HepG2 (cell line): ENCODE measurements around the gene LSM8. TPM values are rescaled to one million over a fixed set of nuclear protein-coding genes. Genes with fewer than 3 reads are reported as not detected.

Experiments used
- ATAC-seq: fragments of 200-7000 bp; cut with Tn5 transposase; 3 replicates; pipeline ENCODE4 v1.9.1; 2020; ENCODE audit warnings: mild to moderate bottlenecking, moderate library complexity
- BruUV-seq: library from RNA; stranded (reverse); fragments of 400-500 nt; replicated peaks from 2 replicates; lab custom pipeline; 2021; lab: Mats Ljungman, UMichigan
- CTCF ChIA-PET: fragments of 300-600 bp; formaldehyde crosslinking; extraction: SDS; loops from one replicate; lab custom pipeline; 2021; ENCODE audit warnings: low total read pairs, inconsistent platforms, low intra/inter-chr PET ratio; lab: Yijun Ruan, JAX
- POLR2A ChIA-PET: fragments of 350-600 bp; sonication (Branson Sonifier 250); formaldehyde crosslinking; loops from one replicate; lab custom pipeline; 2020; ENCODE audit warnings: antibody characterized with exemption, inconsistent platforms; lab: Yijun Ruan, JAX
- DNase-seq: peaks from one replicate; pipeline ENCODE4 v3.0.0-alpha.2; 2015; ENCODE audit warnings: low spot score
- FAIRE-seq: peaks from 3 replicates; lab custom pipeline; 2011; peaks lifted over from hg19 to GRCh38; lab: Jason Lieb, UNC
- H2AFZ ChIP-seq: one replicate; pipeline ENCODE4 v1.6.1; 2011; ENCODE audit warnings: low read length, inconsistent platforms
- H3K27ac ChIP-seq: fragments of 300-600 bp; 3 replicates; pipeline ENCODE4 v1.8.0; 2011; ENCODE audit warnings: mixed run types, mild to moderate bottlenecking, mixed read lengths, low read length, inconsistent platforms; ENCODE audit not compliant: insufficient read depth; ENCODE audit errors: extremely low read length
- H3K27me3 ChIP-seq, 2 experiments: fragments of 200-600 bp in 1 of 2; 2 replicates in 1 of 2; 3 replicates in 1 of 2; pipeline versions ENCODE4 v1.6.0 to v1.8.0; 2011; ENCODE audit warnings: low read length in 2 of 2, mild to moderate bottlenecking in 2 of 2, moderate library complexity in 2 of 2, inconsistent platforms in 1 of 2; ENCODE audit not compliant: insufficient read depth in 2 of 2, control insufficient read depth in 1 of 2
- H3K36me3 ChIP-seq, 2 experiments: fragments of 200-600 bp in 1 of 2; replicated peaks in 1 of 2; 2 replicates in 1 of 2; 3 replicates in 1 of 2; pipeline versions ENCODE4 v1.5.1 to v1.8.0; 2011; ENCODE audit warnings: low read length in 2 of 2, inconsistent platforms in 1 of 2; ENCODE audit not compliant: insufficient read depth in 2 of 2, control insufficient read depth in 1 of 2
- H3K4me1 ChIP-seq: 2 replicates; pipeline ENCODE4 v1.5.1; 2012; ENCODE audit warnings: low read length, inconsistent platforms; ENCODE audit not compliant: insufficient read depth
- H3K4me2 ChIP-seq: 2 replicates; pipeline ENCODE4 v1.6.0; 2011; ENCODE audit warnings: low read depth, low read length, inconsistent platforms
- H3K4me3 ChIP-seq, 3 experiments: fragments of 200-600 bp in 1 of 3; sonication (generic), shearing (Covaris generic) in 1 of 3; replicated peaks in 1 of 3; 2 replicates each; pipeline ENCODE4 v1.5.1; 2011 to 2016; ENCODE audit warnings: low read length in 3 of 3, inconsistent platforms in 2 of 3, low read depth in 2 of 3, mild to moderate bottlenecking in 2 of 3, control low read depth in 1 of 3, mixed read lengths in 1 of 3; ENCODE audit not compliant: insufficient read depth in 1 of 3
- H3K79me2 ChIP-seq: one replicate; pipeline ENCODE4 v1.6.1; 2011; ENCODE audit warnings: low read length, inconsistent platforms; ENCODE audit not compliant: insufficient read depth
- H3K9ac ChIP-seq: 2 replicates; pipeline ENCODE4 v1.6.0; 2011; ENCODE audit warnings: mild to moderate bottlenecking, low read depth, low read length, inconsistent platforms; ENCODE audit not compliant: insufficient read depth
- H3K9me3 ChIP-seq: 2 replicates; pipeline ENCODE4 v1.5.1; 2012; ENCODE audit warnings: mild to moderate bottlenecking, low read length
- H4K20me1 ChIP-seq: 2 replicates; pipeline ENCODE4 v1.6.0; 2011; ENCODE audit warnings: inconsistent platforms, mild to moderate bottlenecking, low read length, moderate library complexity; ENCODE audit not compliant: insufficient read depth
- AHR ChIP-seq: IDR thresholded peaks from 2 replicates; pipeline ENCODE4 v1.6.1; 2018; ENCODE audit warnings: missing genetic modification reagents, missing compliant biosample characterization
- ELF1 ChIP-seq: sonication (generic); formaldehyde crosslinking; IDR thresholded peaks from 2 replicates; pipeline ENCODE4 v1.4.0; 2020; ENCODE audit warnings: missing genetic modification reagents
- GTF2F1 ChIP-seq: fragments of 150-350 bp; IDR thresholded peaks from 2 replicates; pipeline ENCODE4 v1.6.1; 2014; ENCODE audit warnings: low read length
- LRRFIP1 ChIP-seq: sonication (generic); formaldehyde crosslinking; conservative IDR thresholded peaks from 2 replicates; pipeline ENCODE4 v1.4.0; 2020; ENCODE audit warnings: missing genetic modification reagents
- MEIS2 ChIP-seq: sonication (generic); formaldehyde crosslinking; IDR thresholded peaks from 2 replicates; pipeline ENCODE4 v1.9.0; 2021; ENCODE audit warnings: mild to moderate bottlenecking, missing genetic modification reagents
- MTERF4 ChIP-seq: sonication (generic); formaldehyde crosslinking; IDR thresholded peaks from 2 replicates; pipeline ENCODE4 v1.8.0; 2023; ENCODE audit warnings: mild to moderate bottlenecking, missing genetic modification reagents
- PRDM4 ChIP-seq: sonication (generic); formaldehyde crosslinking; IDR thresholded peaks from 2 replicates; pipeline ENCODE4 v1.9.0; 2021; ENCODE audit warnings: missing genetic modification reagents, borderline replicate concordance
- RBFOX2 ChIP-seq: fragments of 200-400 bp; formaldehyde crosslinking; IDR thresholded peaks from 2 replicates; pipeline ENCODE4 v1.6.1; 2017; ENCODE audit warnings: low read depth, mild to moderate bottlenecking, low read length
- RXRA ChIP-seq: sonication (generic); formaldehyde crosslinking; IDR thresholded peaks from 2 replicates; pipeline ENCODE4 v1.5.1; 2020; ENCODE audit warnings: missing genetic modification reagents
- ZNF12 ChIP-seq: sonication (generic); formaldehyde crosslinking; IDR thresholded peaks from 2 replicates; pipeline ENCODE4 v1.5.0; 2020; ENCODE audit warnings: missing genetic modification reagents
- ZNF160 ChIP-seq: sonication (generic); formaldehyde crosslinking; IDR thresholded peaks from 2 replicates; pipeline ENCODE4 v1.8.0; 2022; ENCODE audit warnings: mild to moderate bottlenecking, inconsistent platforms, missing genetic modification reagents
- ZNF17 ChIP-seq: sonication (generic); formaldehyde crosslinking; IDR thresholded peaks from 2 replicates; pipeline ENCODE4 v1.5.0; 2020; ENCODE audit warnings: mild to moderate bottlenecking, missing genetic modification reagents
- ZNF652 ChIP-seq: IDR thresholded peaks from 2 replicates; pipeline ENCODE4 v1.6.1; 2016; ENCODE audit warnings: low read depth, borderline replicate concordance
- WGBS: methylation state at CpG from one replicate; pipeline ENCODE4 v1.1.6; 2017; ENCODE audit warnings: low lambda C conversion rate; 5-methylcytosine and 5-hydroxymethylcytosine counted together
- in situ Hi-C: cut with HindIII; loops from 2 replicates; pipeline ENCODE4 v1.10.0; 2017; ENCODE audit warnings: low pct_unique_long_range_greater_than_20kb; ENCODE audit not compliant: extremely low pct_ligation_motif_present
- intact Hi-C: fragments of 100-400 bp; cut with micrococcal nuclease; formaldehyde crosslinking; loops from one replicate; pipeline ENCODE4 v1.10.0; 2022; ENCODE audit not compliant: unreplicated experiment
- polyA plus RNA-seq, 8 experiments: library from polyadenylated mRNA; depleted of rRNA in 3 of 8; stranded (reverse) in 7 of 8; unstranded in 1 of 8; fragments of >200 nt; fragmentation: Illumina TruSeq in 4 of 8; extraction: Trizol in 4 of 8; gene quantifications; 2 replicates each; pipeline versions ENCODE4 v1.2.1 to v1.2.3, GENCODE V29; 2011 to 2016; ENCODE audit warnings: low read depth in 4 of 8, missing spikeins in 1 of 8, mixed read lengths in 1 of 8; ENCODE audit not compliant: insufficient read depth in 1 of 8
- total RNA-seq, 5 experiments: library from RNA; depleted of rRNA; stranded (reverse); fragments of >200 nt; fragmentation: Illumina TruSeq; extraction: Trizol; gene quantifications; 2 replicates each; pipeline ENCODE4 v1.2.3, GENCODE V29; 2016; ENCODE audit warnings: low read depth in 1 of 5

LSM8 gene
- total and polyA plus RNA-seq, 2 of the 13 experiments (the other 11 are each of a cell fraction or from before 2014, with no cell fraction given): 44.3 to 67.3 TPM

- no peaks in the 10 kb centered on the region for H3K4me1 ChIP-seq
- DNase-seq (no peak), ATAC-seq (no peak), FAIRE-seq (no peak)
- no peaks in the 10 kb centered on the region; a peak in 1 of 5 replicates for H3K27me3 ChIP-seq
- no peak overlapping the region for H3K4me2 ChIP-seq
- H3K27ac ChIP-seq: no peak overlapping the region
- TF ChIP-seq MEIS2 (CRISPR knock-in tag): no peak
- TF ChIP-seq AHR: no peak
- TF ChIP-seq ZNF652 (CRISPR knock-in tag): no peak
- TF ChIP-seq PRDM4: no peak
- TF ChIP-seq ZNF17 (CRISPR knock-in tag): no peak
- BruUV-seq: no TSS peak
- H4K20me1 ChIP-seq: no peaks in the 10 kb centered on the region
- intact Hi-C loops: no loop called here
- no peaks in the 10 kb centered on the region for H3K9me3 ChIP-seq
- in situ Hi-C loops: no loop called here
- no peak overlapping the region for H3K4me3 ChIP-seq
- no peaks in the 10 kb centered on the region for H3K36me3 ChIP-seq
- H2AFZ ChIP-seq: no peak overlapping the region
- WGBS: 0% methylated on average over 4 of the region's 4 CpGs
- POLR2A ChIA-PET: no interaction called here
- no peaks in the 10 kb centered on the region for H3K79me2 ChIP-seq
- CTCF ChIA-PET: no interaction called here
- no peak overlapping the region for H3K9ac ChIP-seq
Observed at GRCh38 chr7:118169146-118169545, 14.8 kb upstream of the LSM8 start.

- WGBS: 45% methylated on average over 2 of the region's 2 CpGs
- no peaks in the 10 kb centered on the region for H3K9me3 ChIP-seq
- H3K9ac ChIP-seq: no peak overlapping the region
- no peaks in the 10 kb centered on the region for H3K36me3 ChIP-seq
- H3K4me1 ChIP-seq: no peaks in the 10 kb centered on the region
- no peak overlapping the region for H3K4me2 ChIP-seq
- in situ Hi-C loops (no loop called here), intact Hi-C loops (no loop called here)
- ATAC-seq (no peak), DNase-seq (no peak), FAIRE-seq (no peak)
- no peak overlapping the region for H2AFZ ChIP-seq
- no TSS peak for BruUV-seq
- CTCF ChIA-PET: no interaction called here
- no peaks in the 10 kb centered on the region for H4K20me1 ChIP-seq
- no peaks in the 10 kb centered on the region for H3K27me3 ChIP-seq
- H3K27ac ChIP-seq: no peak overlapping the region
- no peak overlapping the region for H3K4me3 ChIP-seq
- POLR2A ChIA-PET: no interaction called here
- no peaks in the 10 kb centered on the region for H3K79me2 ChIP-seq
- TF ChIP-seq ZNF160 (no peak), MTERF4 (CRISPR knock-in tag) (no peak), GTF2F1 (no peak), LRRFIP1 (no peak), ELF1 (CRISPR knock-in tag) (no peak), ZNF12 (CRISPR knock-in tag) (no peak), RBFOX2 (no peak), RXRA (CRISPR knock-in tag) (no peak)
Observed at GRCh38 chr7:118175740-118176139, 8.2 kb upstream of the LSM8 start.
